Testis (tissue), 2 donors: ENCODE results near the gene DIPK1C.

ENCODE experiments used
- POLR2A ChIP-seq: fragments of 450-650 bp; IDR thresholded peaks from one replicate; pipeline ENCODE4 v1.6.1; 2017; ENCODE audit warnings: antibody characterized with exemption, mild to moderate bottlenecking, moderate library complexity
- TF ChIP-seq, protein P1 (sequence below), 3 experiments: fragments of 450-650 bp in 2 of 3; fragments of 200-600 bp in 1 of 3; sonication (generic) in 1 of 3; IDR thresholded peaks; one replicate each; pipeline ENCODE4 v1.5.1; 2016 to 2019; ENCODE audit warnings: antibody characterized with exemption in 3 of 3, mild to moderate bottlenecking in 2 of 3, moderate library complexity in 1 of 3

- TF ChIP-seq, protein P1, sequence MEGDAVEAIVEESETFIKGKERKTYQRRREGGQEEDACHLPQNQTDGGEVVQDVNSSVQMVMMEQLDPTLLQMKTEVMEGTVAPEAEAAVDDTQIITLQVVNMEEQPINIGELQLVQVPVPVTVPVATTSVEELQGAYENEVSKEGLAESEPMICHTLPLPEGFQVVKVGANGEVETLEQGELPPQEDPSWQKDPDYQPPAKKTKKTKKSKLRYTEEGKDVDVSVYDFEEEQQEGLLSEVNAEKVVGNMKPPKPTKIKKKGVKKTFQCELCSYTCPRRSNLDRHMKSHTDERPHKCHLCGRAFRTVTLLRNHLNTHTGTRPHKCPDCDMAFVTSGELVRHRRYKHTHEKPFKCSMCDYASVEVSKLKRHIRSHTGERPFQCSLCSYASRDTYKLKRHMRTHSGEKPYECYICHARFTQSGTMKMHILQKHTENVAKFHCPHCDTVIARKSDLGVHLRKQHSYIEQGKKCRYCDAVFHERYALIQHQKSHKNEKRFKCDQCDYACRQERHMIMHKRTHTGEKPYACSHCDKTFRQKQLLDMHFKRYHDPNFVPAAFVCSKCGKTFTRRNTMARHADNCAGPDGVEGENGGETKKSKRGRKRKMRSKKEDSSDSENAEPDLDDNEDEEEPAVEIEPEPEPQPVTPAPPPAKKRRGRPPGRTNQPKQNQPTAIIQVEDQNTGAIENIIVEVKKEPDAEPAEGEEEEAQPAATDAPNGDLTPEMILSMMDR (IDR thresholded peaks at IDR 0.05), result no peak
- TF ChIP-seq POLR2A, result no peak
Observed at GRCh38 chr18:74407888-74408287, 49.2 kb downstream of the DIPK1C start.
